GM21717 (cell line): ENCODE measurements around the gene ZCRB1.

ENCODE experiments used
- ATAC-seq: cut with Tn5 transposase; IDR thresholded peaks from one replicate; pipeline ENCODE4 v1.9.1; 2021; ENCODE audit warnings: mild to moderate bottlenecking, moderate library complexity; ENCODE audit not compliant: unreplicated experiment

Gene ZCRB1

GRCh38 chr12:42281844-42282243 is 44.0 kb downstream of the ZCRB1 start:
- ATAC-seq = no peak

DNA sequence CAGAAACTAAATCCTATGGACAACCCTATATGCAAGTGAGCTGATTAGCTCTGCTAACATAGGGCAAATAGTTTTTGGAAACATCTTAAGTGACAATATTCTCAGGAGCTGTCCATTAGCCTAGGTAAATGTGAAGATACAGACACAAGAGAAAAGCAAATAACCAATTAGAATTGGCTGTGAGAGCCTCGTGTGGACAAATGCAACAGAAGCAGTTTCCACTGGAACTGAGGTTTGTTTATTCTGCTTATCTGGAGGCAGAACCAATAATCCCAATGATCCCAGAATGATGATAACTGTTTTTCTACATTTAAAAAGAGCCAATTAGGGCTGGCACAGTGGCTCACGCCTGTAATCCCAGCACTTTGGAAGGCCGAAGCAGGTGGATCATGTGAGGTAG is 44.6 kb downstream of the ZCRB1 start:
- ATAC-seq = no peak

DNA sequence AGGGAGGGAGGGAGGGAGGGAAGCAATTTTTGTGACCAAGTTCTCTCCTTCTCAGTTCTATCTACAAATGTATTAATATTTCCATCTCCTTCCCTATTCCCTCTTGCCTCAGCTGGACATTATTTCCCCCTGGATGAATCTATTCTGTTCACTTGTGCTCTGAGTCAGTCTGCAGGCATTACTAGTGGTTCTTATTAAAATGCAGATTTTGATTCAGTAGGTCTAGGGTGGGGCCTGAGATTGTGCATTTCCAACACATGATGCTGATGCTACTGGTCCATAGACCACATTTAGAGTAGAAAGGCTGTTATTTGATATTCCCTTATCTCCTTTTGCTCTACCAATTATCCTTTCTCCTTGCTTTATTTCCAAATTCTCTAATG is 47.8 kb downstream of the ZCRB1 start:
- ATAC-seq = no peak

DNA sequence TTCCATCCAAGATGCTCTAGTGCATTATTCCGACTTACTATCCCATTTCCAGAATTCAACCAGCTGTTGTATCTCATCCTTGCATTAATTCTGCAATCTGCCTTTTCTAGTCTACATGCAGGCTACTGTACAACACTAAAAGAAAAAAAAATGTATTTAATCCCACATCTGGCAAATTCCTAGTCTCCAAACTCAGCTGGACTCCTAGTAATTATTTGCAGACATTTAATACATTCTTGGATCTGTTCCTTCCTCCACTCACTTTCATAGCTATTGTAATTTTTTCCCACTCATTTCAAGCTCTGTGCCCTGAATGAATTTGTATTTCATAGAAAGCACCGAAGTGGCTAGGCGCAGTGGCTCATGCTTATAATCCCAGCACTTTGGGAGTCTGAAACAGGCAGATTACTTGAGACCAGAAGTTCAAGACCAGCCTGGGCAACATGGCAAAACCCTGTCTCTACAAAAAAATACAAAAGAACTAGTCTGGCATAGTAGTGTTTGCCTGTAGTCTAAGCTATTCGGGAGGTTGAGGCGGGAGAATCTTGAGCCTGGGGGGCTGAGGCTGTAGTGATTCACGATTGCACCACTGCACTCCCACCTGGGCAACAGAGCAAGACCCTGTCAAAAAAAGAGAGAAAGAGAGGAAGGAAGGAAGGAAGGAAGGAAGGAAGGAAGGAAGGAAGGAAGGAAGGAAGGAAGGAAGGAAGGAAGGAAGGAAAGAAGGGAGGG is 48.3 kb downstream of the ZCRB1 start:
- ATAC-seq = no peak

- no peak for ATAC-seq
Measured at GRCh38 chr12:42275499-42275898, 50.4 kb downstream of the ZCRB1 start.

- ATAC-seq = no peak
Measured at GRCh38 chr12:42273706-42274105, 52.2 kb downstream of the ZCRB1 start.

- ATAC-seq = no peak
Measured at GRCh38 chr12:42270596-42270995, 55.3 kb downstream of the ZCRB1 start.

- ATAC-seq = no peak
Measured at GRCh38 chr12:42267413-42268190, 58.3 kb downstream of the ZCRB1 start.

DNA sequence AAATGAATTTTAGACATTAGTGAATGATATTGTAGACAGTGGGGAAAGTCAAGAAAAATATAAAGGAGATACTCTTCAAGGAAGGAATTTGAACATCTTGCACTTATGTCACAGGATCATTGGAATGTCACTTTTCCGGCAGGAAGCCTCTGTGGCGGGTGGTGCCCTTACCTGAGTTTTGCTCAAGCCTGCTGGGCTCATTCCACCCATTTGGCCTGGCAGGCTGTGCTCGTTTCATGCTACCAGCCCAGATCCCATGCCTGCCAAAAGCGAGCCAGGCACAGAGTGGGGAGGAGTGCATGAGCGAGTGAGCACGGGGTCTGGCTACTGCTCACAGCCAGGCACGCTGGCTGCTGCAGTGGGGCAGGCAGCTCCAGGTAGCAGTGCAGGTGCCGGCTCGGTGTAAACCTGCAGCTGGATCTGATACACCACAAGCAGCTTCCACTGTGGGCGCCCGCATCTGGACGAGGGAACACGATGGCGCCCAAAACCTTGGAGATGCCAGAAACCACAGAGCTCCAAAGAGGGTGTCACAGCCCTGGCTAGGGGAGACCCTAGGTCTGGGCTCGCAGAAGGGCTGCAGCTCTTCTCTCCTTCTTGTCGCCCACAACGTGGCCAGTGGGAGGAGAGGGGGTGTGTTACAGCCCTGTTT is 59.2 kb downstream of the ZCRB1 start:
- ATAC-seq = no peak

DNA sequence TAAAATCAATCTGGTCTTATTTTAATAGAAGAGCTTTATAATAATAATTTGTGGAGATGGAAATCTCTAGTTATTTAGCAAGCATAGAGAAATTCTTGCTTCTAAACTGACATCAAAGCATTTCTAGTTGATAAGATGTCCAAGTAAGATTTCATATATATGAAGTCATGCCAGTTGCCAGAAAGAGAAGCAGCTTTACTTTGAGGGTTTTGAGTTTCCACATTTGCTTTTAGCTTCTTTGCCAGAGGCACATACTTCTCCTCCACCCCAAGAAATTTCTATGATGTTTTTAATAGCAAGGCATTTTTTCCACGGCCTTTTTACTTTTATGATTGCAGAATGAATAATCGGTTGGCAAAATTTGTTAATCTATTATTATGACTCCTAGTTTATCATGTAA is 63.6 kb downstream of the ZCRB1 start:
- no peak for ATAC-seq
